Retina (tissue), 1 donor: ENCODE measurements around the gene GGTLC2.

Experiments used
- DNase-seq: peaks from one replicate; pipeline ENCODE4 v3.0.0-alpha.2; 2016

GGTLC2 gene

GRCh38 chr22:22692707-22693530, 48.5 kb downstream of the GGTLC2 start:
- DNase-seq = no peak

- no peak for DNase-seq
These were observed 49.1 kb downstream of the GGTLC2 start for GRCh38 chr22:22693531-22693884.

GRCh38 chr22:22694106-22694505, 49.7 kb downstream of the GGTLC2 start:
- DNase-seq = no peak

- DNase-seq = no peak
These were observed 51.7 kb downstream of the GGTLC2 start for GRCh38 chr22:22696104-22696503.
